ENCODE measurements around the gene TMEM255B.

- TF ChIP-seq CTCF (IDR thresholded peaks at IDR 0.05) (no peak), POLR2AphosphoS5 (IDR thresholded peaks at IDR 0.05; ENCODE audit: low read depth, low read length) (no peak)
Observed at GRCh38 chr13:113741191-113741668, 17.8 kb upstream of the TMEM255B start.

Measured in Panc1 (cell line).